CD4-positive, CD25-positive, alpha-beta regulatory T cell (primary cell): ENCODE measurements around the gene PSMD5. TPM values are rescaled to one million over a fixed set of nuclear protein-coding genes. Genes with fewer than 3 reads are reported as not detected.

Source experiments
- ATAC-seq, 2 donors: fragments of 150-1000 bp; cut with Tn5 transposase; one replicate each; pipeline ENCODE4 v1.10.0; 2021; ENCODE audit warnings: low read depth in 2 of 2, moderate number of reproducible peaks in 2 of 2, moderate library complexity in 1 of 2
- DNase-seq, 3 donors: peaks; one replicate each; pipeline versions ENCODE4 v3.0.0 to v3.0.0-alpha.2; 2012 to 2022; ENCODE audit warnings: mixed read lengths in 1 of 3
- H3K27ac ChIP-seq: one replicate; pipeline ENCODE4 v1.7.0; 2013; ENCODE audit warnings: mild to moderate bottlenecking, low read length; ENCODE audit not compliant: insufficient read depth, poor library complexity, severe bottlenecking
- H3K27me3 ChIP-seq: one replicate; pipeline ENCODE4 v1.7.0; 2013; ENCODE audit warnings: low read length; ENCODE audit not compliant: control insufficient read depth, insufficient read depth
- H3K36me3 ChIP-seq: one replicate; pipeline ENCODE4 v1.7.0; 2013; ENCODE audit warnings: mild to moderate bottlenecking, low read length, moderate library complexity; ENCODE audit not compliant: control insufficient read depth, insufficient read depth
- H3K4me1 ChIP-seq: 2 replicates; pipeline ENCODE4 v1.7.0; 2013; ENCODE audit warnings: mild to moderate bottlenecking, low read length; ENCODE audit not compliant: insufficient read depth, control insufficient read depth, poor library complexity, severe bottlenecking
- H3K4me3 ChIP-seq: one replicate; pipeline ENCODE4 v1.7.0; 2013; ENCODE audit warnings: low read depth, mild to moderate bottlenecking, low read length, moderate library complexity
- H3K9me3 ChIP-seq, 2 experiments: 1 replicate in 1 of 2; 2 replicates in 1 of 2; pipeline ENCODE4 v1.7.0; 2013; ENCODE audit warnings: low read length in 2 of 2, mild to moderate bottlenecking in 1 of 2, moderate library complexity in 1 of 2; ENCODE audit not compliant: control insufficient read depth in 2 of 2
- H3K27ac Mint-ChIP-seq, 3 donors: one replicate each; pipeline ENCODE4 v1.8.0; 2020 to 2022; ENCODE audit warnings: mild to moderate bottlenecking in 3 of 3, mixed read lengths in 3 of 3, moderate library complexity in 2 of 3
- H3K27me3 Mint-ChIP-seq: one replicate; pipeline ENCODE4 v1.8.0; 2022; ENCODE audit warnings: mild to moderate bottlenecking, mixed read lengths
- H3K36me3 Mint-ChIP-seq: one replicate; pipeline ENCODE4 v1.8.0; 2020; ENCODE audit warnings: mixed read lengths
- H3K4me1 Mint-ChIP-seq, 4 donors: one replicate each; pipeline ENCODE4 v1.8.0; 2020 to 2022; ENCODE audit warnings: mixed read lengths in 4 of 4, mild to moderate bottlenecking in 1 of 4
- H3K4me3 Mint-ChIP-seq, 4 donors: one replicate each; pipeline ENCODE4 v1.8.0; 2020 to 2022; ENCODE audit warnings: mild to moderate bottlenecking in 4 of 4, mixed read lengths in 4 of 4, moderate library complexity in 3 of 4
- H3K9me3 Mint-ChIP-seq, 7 donors: one replicate each; pipeline ENCODE4 v1.8.0; 2020 to 2022; ENCODE audit warnings: mixed read lengths in 7 of 7, mild to moderate bottlenecking in 3 of 7, moderate library complexity in 2 of 7
- polyA plus RNA-seq, 4 donors: library from polyadenylated mRNA; unstranded; fragments of 300-500 nt; fragmentation: Illumina TruSeq; gene quantifications; one replicate each; pipeline ENCODE4 v1.2.3, GENCODE V29; 2021
- total RNA-seq: library from RNA; stranded (reverse); gene quantifications from one replicate; pipeline ENCODE4 v1.2.3, GENCODE V29; 2022

PSMD5 gene
- total and polyA plus RNA-seq, 5 donors from 2014 or later, result 27.0 to 44.0 (median 30.4) TPM

GRCh38 chr9:120779227-120779626 lies 63.5 kb downstream of the PSMD5 start:
- Histone ChIP-seq H3K9me3 (no peaks in the 10 kb centered on the region), H3K27ac (no peak overlapping the region), H3K4me1 (peaks cover 3% of the 10 kb centered on the region), H3K4me3 (no peak overlapping the region), H3K27me3 (no peaks in the 10 kb centered on the region), H3K36me3 (peaks cover 67% of the 10 kb centered on the region)
- peaks cover 23 to 46% (median 38%) of the 10 kb centered on the region in 4 donors for H3K4me1 Mint-ChIP-seq
- DNase-seq (no peak), ATAC-seq (no peak)
- H3K36me3 Mint-ChIP-seq, result peaks cover 54% of the 10 kb centered on the region
- H3K27ac Mint-ChIP-seq, result peak overlapping the region in 1 of 3 donors; percentile 25
- no peaks in the 10 kb centered on the region for H3K9me3 Mint-ChIP-seq
- no peaks in the 10 kb centered on the region for H3K27me3 Mint-ChIP-seq
- no peak overlapping the region for H3K4me3 Mint-ChIP-seq

GRCh38 chr9:120778758-120779157 lies 64.0 kb downstream of the PSMD5 start:
- Histone ChIP-seq H3K9me3 (no peaks in the 10 kb centered on the region), H3K27ac (no peak overlapping the region), H3K36me3 (peaks cover 64% of the 10 kb centered on the region), H3K27me3 (no peaks in the 10 kb centered on the region), H3K4me1 (peaks cover 3% of the 10 kb centered on the region), H3K4me3 (no peak overlapping the region)
- H3K27me3 Mint-ChIP-seq, result no peaks in the 10 kb centered on the region
- no peak for ATAC-seq
- peaks cover 19 to 42% (median 34%) of the 10 kb centered on the region in 4 donors for H3K4me1 Mint-ChIP-seq
- DNase-seq, result no peak
- H3K9me3 Mint-ChIP-seq, result no peaks in the 10 kb centered on the region
- peak overlapping the region in 2 of 3 donors; percentile 25 to 76 for H3K27ac Mint-ChIP-seq
- no peak overlapping the region for H3K4me3 Mint-ChIP-seq
- peaks cover 50% of the 10 kb centered on the region for H3K36me3 Mint-ChIP-seq

- Mint-ChIP-seq H3K4me1 (peaks cover 16 to 34% (median 30%) of the 10 kb centered on the region in 4 donors), H3K27ac (peak overlapping the region in 1 of 3 donors; percentile 57), H3K27me3 (no peaks in the 10 kb centered on the region), H3K4me3 (no peak overlapping the region), H3K36me3 (peaks cover 52% of the 10 kb centered on the region), H3K9me3 (no peaks in the 10 kb centered on the region)
- Histone ChIP-seq H3K4me1 (no peaks in the 10 kb centered on the region), H3K4me3 (no peak overlapping the region), H3K27me3 (no peaks in the 10 kb centered on the region), H3K9me3 (no peaks in the 10 kb centered on the region), H3K36me3 (peaks cover 69% of the 10 kb centered on the region), H3K27ac (no peak overlapping the region)
- ATAC-seq, result no peak
- no peak for DNase-seq
These were observed 65.5 kb downstream of the PSMD5 start for GRCh38 chr9:120777229-120777628.

GRCh38 chr9:120776788-120777187 lies 65.9 kb downstream of the PSMD5 start:
- no peaks in the 10 kb centered on the region for H3K4me1 ChIP-seq
- DNase-seq (no peak), ATAC-seq (no peak)
- Mint-ChIP-seq H3K36me3 (peaks cover 52% of the 10 kb centered on the region), H3K27me3 (no peaks in the 10 kb centered on the region), H3K9me3 (no peaks in the 10 kb centered on the region), H3K27ac (no peak overlapping the region), H3K4me1 (peaks cover 16 to 34% (median 29%) of the 10 kb centered on the region in 4 donors), H3K4me3 (no peak overlapping the region)
- no peak overlapping the region for H3K4me3 ChIP-seq
- no peaks in the 10 kb centered on the region for H3K27me3 ChIP-seq
- no peak overlapping the region for H3K27ac ChIP-seq
- no peaks in the 10 kb centered on the region for H3K9me3 ChIP-seq
- peaks cover 72% of the 10 kb centered on the region for H3K36me3 ChIP-seq

GRCh38 chr9:120775859-120776258 lies 66.9 kb downstream of the PSMD5 start:
- Mint-ChIP-seq H3K27me3 (no peaks in the 10 kb centered on the region), H3K9me3 (no peaks in the 10 kb centered on the region), H3K4me3 (no peak overlapping the region), H3K36me3 (peaks cover 61% of the 10 kb centered on the region), H3K27ac (no peak overlapping the region), H3K4me1 (peaks cover 12 to 28% (median 24%) of the 10 kb centered on the region in 4 donors)
- ATAC-seq (no peak), DNase-seq (no peak)
- Histone ChIP-seq H3K4me1 (no peaks in the 10 kb centered on the region), H3K27me3 (no peaks in the 10 kb centered on the region), H3K27ac (no peak overlapping the region), H3K36me3 (peaks cover 81% of the 10 kb centered on the region), H3K9me3 (no peaks in the 10 kb centered on the region), H3K4me3 (no peak overlapping the region)

- no peak overlapping the region for H3K4me3 ChIP-seq
- H3K27me3 ChIP-seq, result no peaks in the 10 kb centered on the region
- ATAC-seq (no peak), DNase-seq (no peak)
- peaks cover 84% of the 10 kb centered on the region for H3K36me3 ChIP-seq
- Mint-ChIP-seq H3K27me3 (no peaks in the 10 kb centered on the region), H3K9me3 (no peaks in the 10 kb centered on the region), H3K36me3 (peaks cover 70% of the 10 kb centered on the region), H3K4me3 (no peak overlapping the region), H3K4me1 (peaks cover 6 to 26% (median 22%) of the 10 kb centered on the region in 4 donors), H3K27ac (peak overlapping the region in 1 of 3 donors; percentile 22)
- no peaks in the 10 kb centered on the region for H3K4me1 ChIP-seq
- H3K9me3 ChIP-seq, result no peaks in the 10 kb centered on the region
- no peak overlapping the region for H3K27ac ChIP-seq
These were observed 68.0 kb downstream of the PSMD5 start for GRCh38 chr9:120774719-120775118.

- peaks cover 2 to 14% (median 10%) of the 10 kb centered on the region in 4 donors for H3K4me1 Mint-ChIP-seq
- Histone ChIP-seq H3K9me3 (no peaks in the 10 kb centered on the region), H3K27ac (no peak overlapping the region), H3K36me3 (peaks cover 91% of the 10 kb centered on the region), H3K4me3 (no peak overlapping the region), H3K27me3 (no peaks in the 10 kb centered on the region), H3K4me1 (no peaks in the 10 kb centered on the region)
- no peak overlapping the region for H3K4me3 Mint-ChIP-seq
- no peak for ATAC-seq
- no peaks in the 10 kb centered on the region for H3K27me3 Mint-ChIP-seq
- H3K9me3 Mint-ChIP-seq, result no peaks in the 10 kb centered on the region
- peaks cover 63% of the 10 kb centered on the region for H3K36me3 Mint-ChIP-seq
- no peak for DNase-seq
- H3K27ac Mint-ChIP-seq, result no peak overlapping the region
These were observed 69.5 kb downstream of the PSMD5 start for GRCh38 chr9:120773256-120773655.

GRCh38 chr9:120770931-120771330 lies 71.8 kb downstream of the PSMD5 start:
- no peak for ATAC-seq
- H3K9me3 ChIP-seq, result no peaks in the 10 kb centered on the region
- peaks cover 60% of the 10 kb centered on the region for H3K36me3 Mint-ChIP-seq
- no peak overlapping the region for H3K4me3 Mint-ChIP-seq
- H3K4me1 Mint-ChIP-seq, result peaks cover 5 to 10% (median 7%) of the 10 kb centered on the region in 4 donors
- no peak overlapping the region for H3K27ac ChIP-seq
- no peaks in the 10 kb centered on the region for H3K4me1 ChIP-seq
- no peaks in the 10 kb centered on the region for H3K27me3 Mint-ChIP-seq
- no peak overlapping the region for H3K27ac Mint-ChIP-seq
- peaks cover 89% of the 10 kb centered on the region for H3K36me3 ChIP-seq
- DNase-seq, result no peak
- H3K27me3 ChIP-seq, result no peaks in the 10 kb centered on the region
- no peaks in the 10 kb centered on the region for H3K9me3 Mint-ChIP-seq
- no peak overlapping the region for H3K4me3 ChIP-seq
